Mucosa of gallbladder (tissue), 1 donor: ENCODE measurements around the gene RAB11FIP4. TPM values are rescaled to one million over a fixed set of nuclear protein-coding genes. Genes with fewer than 3 reads are reported as not detected.
A peak's percentile ranks its signal among the peaks of the same experiment; 100 is the strongest.

Experiments used
- DNase-seq: peaks from one replicate; pipeline ENCODE4 v3.0.0-alpha.2; 2020; ENCODE audit warnings: low spot score
- total RNA-seq: library from RNA; stranded (reverse); gene quantifications from one replicate; pipeline ENCODE4 v1.2.1, GENCODE V29; 2021
- donor health status: DM: no; HTN: no; CAD: no.

RAB11FIP4 gene
- total RNA-seq, 1 donor from 2014 or later = 37.6 TPM

GRCh38 chr17:31523862-31524730, 132.6 kb downstream of the RAB11FIP4 start:
- DNase-seq = no peak

- peak; percentile 85 for DNase-seq
Measured at GRCh38 chr17:31524926-31525800, 133.7 kb downstream of the RAB11FIP4 start.

- no peak for DNase-seq
Measured at GRCh38 chr17:31525801-31526549, 134.5 kb downstream of the RAB11FIP4 start.

GRCh38 chr17:31527606-31528005, 136.1 kb downstream of the RAB11FIP4 start:
- DNase-seq = no peak

GRCh38 chr17:31528291-31528874, 136.9 kb downstream of the RAB11FIP4 start:
- no peak for DNase-seq

- DNase-seq = no peak
Measured at GRCh38 chr17:31529841-31530251, 138.4 kb downstream of the RAB11FIP4 start.

GRCh38 chr17:31530391-31530985, 139.0 kb downstream of the RAB11FIP4 start:
- DNase-seq = no peak

- DNase-seq = no peak
Measured at GRCh38 chr17:31531336-31531980, 140.0 kb downstream of the RAB11FIP4 start.

- DNase-seq = no peak
Measured at GRCh38 chr17:31532081-31532480, 140.6 kb downstream of the RAB11FIP4 start.

GRCh38 chr17:31532526-31532925, 141.1 kb downstream of the RAB11FIP4 start:
- DNase-seq = no peak

GRCh38 chr17:31533546-31534155, 142.2 kb downstream of the RAB11FIP4 start:
- DNase-seq = no peak

GRCh38 chr17:31534223-31534888, 142.9 kb downstream of the RAB11FIP4 start:
- DNase-seq = no peak

- no peak for DNase-seq
Measured at GRCh38 chr17:31535581-31535981, 144.1 kb downstream of the RAB11FIP4 start.

GRCh38 chr17:31536451-31536850, 145.0 kb downstream of the RAB11FIP4 start:
- no peak for DNase-seq

GRCh38 chr17:31537565-31538011, 146.1 kb downstream of the RAB11FIP4 start:
- no peak for DNase-seq

GRCh38 chr17:31538080-31538762, 146.7 kb downstream of the RAB11FIP4 start:
- DNase-seq = no peak

- no peak for DNase-seq
Measured at GRCh38 chr17:31540602-31541307, 149.3 kb downstream of the RAB11FIP4 start.

- DNase-seq = no peak
Measured at GRCh38 chr17:31541559-31541958, 150.1 kb downstream of the RAB11FIP4 start.
